H7 (cell line): ENCODE results near the gene ZFAND5. TPM values are rescaled to one million over a fixed set of nuclear protein-coding genes. Genes with fewer than 3 reads are reported as not detected.

ENCODE experiments used
- DNase-seq: peaks from one replicate; pipeline ENCODE4 v3.0.0; 2012
- H3K27me3 ChIP-seq: 2 replicates; pipeline ENCODE4 v1.6.0; 2011; ENCODE audit warnings: mild to moderate bottlenecking, low read length; ENCODE audit not compliant: control insufficient read depth, insufficient read depth
- H3K36me3 ChIP-seq: replicated peaks from 2 replicates; pipeline ENCODE4 v1.5.1; 2011; ENCODE audit warnings: low read length; ENCODE audit not compliant: control insufficient read depth, insufficient read depth
- H3K4me3 ChIP-seq: 2 replicates; pipeline ENCODE4 v1.5.1; 2011; ENCODE audit warnings: low read depth, mild to moderate bottlenecking, control low read depth, low read length, moderate library complexity; ENCODE audit not compliant: insufficient read depth
- total RNA-seq: library from RNA; depleted of rRNA; stranded (reverse); fragments of >200 nt; shearing (Covaris generic); gene quantifications from 2 replicates; pipeline ENCODE4 v1.2.3, GENCODE V29; 2014; rRNA removed

The ZFAND5 gene
- total RNA-seq, 1 experiment from 2014 or later = 124 TPM

- Histone ChIP-seq H3K27me3 (no peaks in the 10 kb centered on the region), H3K36me3 (no peaks in the 10 kb centered on the region), H3K4me3 (no peak overlapping the region)
- no peak for DNase-seq
Observed at GRCh38 chr9:72322678-72323077, 42.3 kb downstream of the ZFAND5 start.

- DNase-seq = no peak
- Histone ChIP-seq H3K27me3 (no peaks in the 10 kb centered on the region), H3K4me3 (no peak overlapping the region), H3K36me3 (no peaks in the 10 kb centered on the region)
Observed at GRCh38 chr9:72322259-72322658, 42.7 kb downstream of the ZFAND5 start.

- H3K27me3 ChIP-seq = no peaks in the 10 kb centered on the region
- no peaks in the 10 kb centered on the region for H3K36me3 ChIP-seq
- DNase-seq = peak; percentile 25
- H3K4me3 ChIP-seq = no peak overlapping the region
Observed at GRCh38 chr9:72315510-72316311, 49.3 kb downstream of the ZFAND5 start.

GRCh38 chr9:72315089-72315509 lies 49.9 kb downstream of the ZFAND5 start:
- Histone ChIP-seq H3K36me3 (no peaks in the 10 kb centered on the region), H3K27me3 (no peaks in the 10 kb centered on the region), H3K4me3 (no peak overlapping the region)
- DNase-seq = no peak

GRCh38 chr9:72313507-72313906 lies 51.5 kb downstream of the ZFAND5 start:
- Histone ChIP-seq H3K4me3 (no peak overlapping the region), H3K36me3 (no peaks in the 10 kb centered on the region), H3K27me3 (no peaks in the 10 kb centered on the region)
- no peak for DNase-seq

GRCh38 chr9:72312386-72312987 lies 52.5 kb downstream of the ZFAND5 start:
- no peaks in the 10 kb centered on the region for H3K27me3 ChIP-seq
- H3K4me3 ChIP-seq = no peak overlapping the region
- H3K36me3 ChIP-seq = no peaks in the 10 kb centered on the region
- no peak for DNase-seq

GRCh38 chr9:72309364-72310133 lies 55.5 kb downstream of the ZFAND5 start:
- H3K4me3 ChIP-seq = no peak overlapping the region
- H3K36me3 ChIP-seq = no peaks in the 10 kb centered on the region
- no peaks in the 10 kb centered on the region for H3K27me3 ChIP-seq
- no peak for DNase-seq

- H3K27me3 ChIP-seq = no peaks in the 10 kb centered on the region
- H3K36me3 ChIP-seq = no peaks in the 10 kb centered on the region
- no peak for DNase-seq
- H3K4me3 ChIP-seq = no peak overlapping the region
Observed at GRCh38 chr9:72306761-72307160, 58.2 kb downstream of the ZFAND5 start.

GRCh38 chr9:72305707-72306106 lies 59.3 kb downstream of the ZFAND5 start:
- H3K4me3 ChIP-seq = no peak overlapping the region
- no peaks in the 10 kb centered on the region for H3K36me3 ChIP-seq
- no peak for DNase-seq
- H3K27me3 ChIP-seq = no peaks in the 10 kb centered on the region

GRCh38 chr9:72305102-72305546 lies 59.9 kb downstream of the ZFAND5 start:
- Histone ChIP-seq H3K36me3 (no peaks in the 10 kb centered on the region), H3K27me3 (no peaks in the 10 kb centered on the region), H3K4me3 (no peak overlapping the region)
- peak; percentile 67 for DNase-seq

- DNase-seq = no peak
- H3K27me3 ChIP-seq = no peaks in the 10 kb centered on the region
- H3K36me3 ChIP-seq = no peaks in the 10 kb centered on the region
- no peak overlapping the region for H3K4me3 ChIP-seq
Observed at GRCh38 chr9:72304538-72304937, 60.5 kb downstream of the ZFAND5 start.

Other genes with a start within 250 kb of the ZFAND5 start
- gene GDA, start 215.8 kb downstream of the ZFAND5 start, total RNA-seq = 3.1 and 3.3 TPM in 2 replicates
- gene TMC1, start 156.4 kb upstream of the ZFAND5 start, total RNA-seq = not detected in 2 replicates